ENCODE measurements around the gene ZNF665.
"Not testable (repeated sequence)": the region's sequence is repeated elsewhere in the genome, so short reads cannot be mapped to it uniquely, and the experiment has no call there.

Gene ZNF665

GRCh38 chr19:53192771-53193534 lies at the start of gene ZNF665:
ZNF665 (minus strand) TSS chr19:53193358; CDS start chr19:53182898, 10,460 bp downstream.
- peak; percentile 47 for DNase-seq (ENCODE audit: low read depth)

- no peak for DNase-seq (ENCODE audit: low read depth)
These were observed 44.1 kb upstream of the ZNF665 start for GRCh38 chr19:53237114-53237777.

- DNase-seq (ENCODE audit: low read depth) = no peak
These were observed 31.4 kb upstream of the ZNF665 start for GRCh38 chr19:53224606-53225005.

- not testable (repeated sequence) for DNase-seq (ENCODE audit: low read depth)
These were observed 29.6 kb upstream of the ZNF665 start for GRCh38 chr19:53222716-53223115.

GRCh38 chr19:53212703-53213320 lies 19.7 kb upstream of the ZNF665 start:
- no peak for DNase-seq (ENCODE audit: low read depth)

GRCh38 chr19:53211554-53211953 lies 18.4 kb upstream of the ZNF665 start:
- DNase-seq (ENCODE audit: low read depth) = not testable (repeated sequence)

GRCh38 chr19:53196777-53197396 lies 3.7 kb upstream of the ZNF665 start:
- DNase-seq (ENCODE audit: low read depth) = peak; percentile 98

GRCh38 chr19:53195265-53195903 lies 2.2 kb upstream of the ZNF665 start:
- DNase-seq (ENCODE audit: low read depth) = peak; percentile 23

GRCh38 chr19:53193535-53194222 lies 521 bp upstream of the ZNF665 start:
- DNase-seq (ENCODE audit: low read depth) = no peak

GRCh38 chr19:53190253-53190652 lies 2.9 kb downstream of the ZNF665 start:
- no peak for DNase-seq (ENCODE audit: low read depth)

GRCh38 chr19:53189691-53190198 lies 3.4 kb downstream of the ZNF665 start:
- DNase-seq (ENCODE audit: low read depth) = not testable (repeated sequence)

GRCh38 chr19:53185155-53185882 lies 7.8 kb downstream of the ZNF665 start:
- not testable (repeated sequence) for DNase-seq (ENCODE audit: low read depth)

- DNase-seq (ENCODE audit: low read depth) = no peak
These were observed 9.9 kb downstream of the ZNF665 start for GRCh38 chr19:53183146-53183764.

- DNase-seq (ENCODE audit: low read depth) = no peak
These were observed 11.0 kb downstream of the ZNF665 start for GRCh38 chr19:53182202-53182601.

- DNase-seq (ENCODE audit: low read depth) = no peak
These were observed 15.2 kb downstream of the ZNF665 start for GRCh38 chr19:53177986-53178385.

- no peak for DNase-seq (ENCODE audit: low read depth)
These were observed 20.3 kb downstream of the ZNF665 start for GRCh38 chr19:53172889-53173288.

GRCh38 chr19:53165691-53166091 lies 27.5 kb downstream of the ZNF665 start:
- no peak for DNase-seq (ENCODE audit: low read depth)

GRCh38 chr19:53161123-53161522 lies 32.0 kb downstream of the ZNF665 start:
- DNase-seq (ENCODE audit: low read depth) = no peak

GRCh38 chr19:53160350-53160749 lies 32.8 kb downstream of the ZNF665 start:
- DNase-seq (ENCODE audit: low read depth) = no peak

GRCh38 chr19:53158119-53158656 lies 35.0 kb downstream of the ZNF665 start:
- no peak for DNase-seq (ENCODE audit: low read depth)

Measured in stimulated activated CD8-positive, alpha-beta memory T cell treated with anti-CD3 and anti-CD28 coated beads, Interleukin-15, amount 100 ng/mL, for 24 hours (primary cell).